NCI-H2227 treated with DMSO at 0.1 percent for 48 hours (cell line): ENCODE data around the gene ANXA7.

Experiments
- DNase-seq: peaks from one replicate; lab custom pipeline; 2025; lab: John Stamatoyannopoulos, UW

The ANXA7 gene

DNA sequence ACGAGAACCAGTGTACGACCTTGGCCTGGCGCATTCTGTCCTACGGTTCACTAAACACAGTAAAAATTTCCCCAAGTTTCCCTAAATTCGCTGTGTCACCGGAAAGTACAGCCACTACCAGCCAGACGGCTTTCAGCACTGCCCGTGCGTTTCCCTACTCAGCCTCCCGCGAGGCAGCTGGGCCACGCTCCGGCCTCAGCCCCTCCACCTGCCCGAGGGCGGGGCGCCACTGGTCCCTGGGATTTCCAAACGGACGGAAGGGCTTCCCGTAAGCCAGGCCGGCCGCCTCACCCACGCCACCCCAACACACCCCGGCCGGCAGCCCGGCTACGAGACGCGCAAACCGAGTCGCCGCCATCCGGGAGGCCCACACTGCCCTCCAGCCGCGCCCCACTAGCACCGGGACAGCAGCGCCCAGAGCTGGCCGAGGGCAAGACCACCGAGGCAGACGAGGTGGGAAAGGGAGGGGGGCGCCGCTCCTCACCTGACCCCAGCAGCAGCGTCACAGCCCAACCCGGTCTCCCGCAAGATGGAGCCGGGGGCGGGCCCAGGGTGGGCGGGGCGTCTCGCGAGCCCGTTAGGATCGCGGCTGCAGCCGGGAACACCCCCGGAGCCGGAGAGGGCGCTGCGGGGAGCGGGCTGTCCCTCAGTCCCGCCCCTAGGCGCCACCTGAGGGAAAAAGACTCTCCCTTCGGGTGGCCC lies at the start of gene ANXA7:
Gene ANXA7 (minus strand): TSS at position 531 of the 702 bp plus-strand sequence. CDS start 13,202 bp downstream, outside the sequence.
- DNase-seq, result peak; percentile 72

DNA sequence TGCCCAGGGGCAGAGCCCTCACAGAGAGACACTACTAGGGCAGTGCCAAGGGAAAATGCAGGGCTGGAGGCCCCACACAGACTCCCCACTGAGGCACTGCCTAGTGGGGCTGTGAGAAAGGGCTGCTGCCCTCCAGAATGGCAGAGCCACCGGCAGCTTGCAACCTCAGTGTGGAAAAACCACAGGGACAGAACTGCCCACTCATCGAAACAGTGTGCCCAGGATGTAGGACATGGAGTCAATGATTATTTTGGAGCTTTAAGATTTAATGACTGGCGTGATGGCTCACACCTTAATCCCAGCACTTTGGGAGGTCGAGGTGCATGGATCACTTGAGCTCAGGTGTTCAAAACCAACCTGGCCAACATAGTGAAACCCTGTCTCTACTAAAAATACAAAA lies 47.0 kb upstream of the ANXA7 start:
- DNase-seq, result no peak

DNA sequence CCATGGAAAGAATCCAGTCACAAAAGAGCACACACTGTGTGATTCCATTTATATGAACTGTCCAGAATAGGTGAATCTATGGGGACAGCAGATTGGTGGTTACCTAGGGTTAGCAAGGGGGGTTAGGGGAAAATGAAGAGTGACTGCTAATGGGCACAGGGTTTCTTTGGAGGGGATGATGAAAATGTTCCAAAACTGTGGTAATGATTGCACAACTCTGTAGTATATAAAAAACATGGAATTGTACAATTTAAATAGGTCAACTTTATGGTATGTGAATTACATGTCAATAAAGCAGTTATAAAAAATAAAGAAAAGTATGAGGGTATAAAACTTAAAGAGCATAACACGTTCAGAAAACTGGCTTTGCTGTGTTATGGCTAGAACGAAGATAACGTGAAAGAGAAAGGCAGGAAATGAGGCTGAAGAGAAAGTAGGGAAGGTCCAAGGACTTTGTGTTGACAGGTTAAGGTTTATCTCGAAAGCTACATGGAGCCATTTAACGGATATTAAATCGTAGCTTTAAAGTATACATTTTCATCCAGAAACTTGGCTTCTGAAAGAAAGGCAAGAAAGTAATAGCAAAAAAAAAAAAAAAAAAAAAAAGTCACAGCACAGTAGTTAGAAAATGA lies 45.9 kb upstream of the ANXA7 start:
- no peak for DNase-seq

GRCh38 chr10:73456187-73456890 lies 42.5 kb upstream of the ANXA7 start:
- DNase-seq, result no peak

DNA sequence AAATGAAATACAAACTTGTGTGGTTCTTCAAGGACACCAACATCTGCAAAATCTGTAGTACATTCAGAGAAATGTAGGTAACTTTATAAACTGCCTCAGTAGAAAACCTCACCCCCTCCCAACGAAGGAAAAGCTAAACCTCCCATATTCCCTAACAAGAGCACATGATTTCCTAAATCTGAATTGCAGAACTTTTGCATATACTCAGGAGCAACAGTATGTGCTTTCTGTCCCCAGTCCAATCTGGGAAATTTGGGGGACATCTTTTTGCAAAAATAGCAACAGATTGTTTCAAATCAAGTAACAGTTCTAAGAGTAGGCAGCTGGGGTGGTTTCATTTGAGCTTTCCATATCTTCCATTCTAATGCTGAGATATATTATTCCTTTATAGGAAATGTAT lies 35.3 kb upstream of the ANXA7 start:
- no peak for DNase-seq

DNA sequence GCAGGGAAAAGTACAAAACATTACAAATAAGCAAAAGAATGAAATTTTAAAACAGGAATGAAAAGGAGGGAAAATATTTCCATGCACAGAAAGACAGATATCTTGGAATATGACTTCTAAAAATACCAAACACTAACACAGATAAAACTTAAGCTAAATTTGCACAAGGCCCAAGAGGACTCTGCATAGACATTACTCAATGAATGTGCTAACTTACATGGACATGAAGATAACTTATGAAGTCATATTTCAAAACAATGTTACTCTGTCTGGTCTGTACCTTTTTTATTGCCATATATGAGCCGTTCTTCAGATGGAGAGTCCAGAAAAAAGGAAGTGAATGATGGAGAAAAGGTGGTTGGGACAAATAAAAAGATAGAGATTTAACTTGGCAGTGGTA lies 34.5 kb upstream of the ANXA7 start:
- no peak for DNase-seq

DNA sequence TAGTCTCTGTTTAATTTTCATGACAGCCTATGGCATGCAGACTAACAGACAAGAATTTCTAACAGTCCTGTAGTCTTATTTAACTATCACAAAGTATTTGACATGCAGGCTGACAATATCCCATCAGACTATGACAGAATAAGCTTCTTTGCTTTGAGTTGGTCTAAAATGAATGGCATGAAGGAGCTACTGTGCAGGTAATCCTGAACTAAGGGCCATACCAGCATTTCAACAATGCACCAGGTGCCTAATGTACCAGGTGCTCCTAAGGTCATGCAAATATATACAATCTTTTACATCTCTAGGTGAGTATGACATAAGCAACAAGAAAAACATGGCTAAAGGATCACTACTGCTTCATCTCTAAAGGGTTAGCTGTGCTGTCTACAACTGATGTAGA lies 33.1 kb upstream of the ANXA7 start:
- DNase-seq, result no peak

DNA sequence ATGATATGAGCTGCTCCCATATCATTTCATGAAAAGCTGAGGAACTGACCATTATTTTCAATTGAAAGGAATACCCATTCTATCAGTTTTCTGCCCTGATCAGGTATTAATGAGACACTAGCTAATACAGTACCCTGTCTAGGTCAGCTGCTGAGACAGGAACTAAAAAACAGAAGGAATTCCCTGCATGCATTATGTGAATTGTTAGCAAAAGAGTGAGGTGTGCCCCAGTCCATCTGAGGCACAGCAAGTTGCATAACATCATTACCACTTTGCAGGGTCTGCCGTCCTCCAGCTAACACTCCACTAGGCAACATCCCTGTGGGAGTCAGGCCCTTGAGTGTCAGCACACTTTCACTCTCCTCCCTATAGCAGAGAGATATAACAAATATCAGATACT lies 30.6 kb upstream of the ANXA7 start:
- DNase-seq, result no peak

- no peak for DNase-seq
These were observed 25.9 kb upstream of the ANXA7 start for GRCh38 chr10:73439605-73440312.

GRCh38 chr10:73439055-73439454 lies 25.2 kb upstream of the ANXA7 start:
- no peak for DNase-seq

DNA sequence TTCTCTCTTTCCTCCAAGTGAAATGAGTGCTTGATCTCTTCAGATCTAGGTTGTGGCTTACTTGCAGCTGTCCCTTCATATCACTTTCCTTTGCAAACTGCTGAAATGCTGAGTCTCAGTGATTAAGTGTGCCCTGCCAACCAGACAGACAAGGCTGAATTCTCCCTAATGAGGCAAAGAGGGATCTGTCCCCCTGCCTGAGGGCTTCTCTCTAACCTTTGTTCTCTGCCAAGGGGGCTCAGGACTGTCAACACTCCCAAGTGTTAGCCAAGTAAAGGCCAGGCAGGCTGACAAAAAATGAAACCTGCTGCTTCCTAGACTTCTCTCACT lies 19.6 kb upstream of the ANXA7 start, which contains the start of gene MSS51:
Gene MSS51 (minus strand): TSS at position 24 of the 330 bp plus-strand sequence. CDS start 5,277 bp downstream, outside the sequence.
- no peak for DNase-seq

DNA sequence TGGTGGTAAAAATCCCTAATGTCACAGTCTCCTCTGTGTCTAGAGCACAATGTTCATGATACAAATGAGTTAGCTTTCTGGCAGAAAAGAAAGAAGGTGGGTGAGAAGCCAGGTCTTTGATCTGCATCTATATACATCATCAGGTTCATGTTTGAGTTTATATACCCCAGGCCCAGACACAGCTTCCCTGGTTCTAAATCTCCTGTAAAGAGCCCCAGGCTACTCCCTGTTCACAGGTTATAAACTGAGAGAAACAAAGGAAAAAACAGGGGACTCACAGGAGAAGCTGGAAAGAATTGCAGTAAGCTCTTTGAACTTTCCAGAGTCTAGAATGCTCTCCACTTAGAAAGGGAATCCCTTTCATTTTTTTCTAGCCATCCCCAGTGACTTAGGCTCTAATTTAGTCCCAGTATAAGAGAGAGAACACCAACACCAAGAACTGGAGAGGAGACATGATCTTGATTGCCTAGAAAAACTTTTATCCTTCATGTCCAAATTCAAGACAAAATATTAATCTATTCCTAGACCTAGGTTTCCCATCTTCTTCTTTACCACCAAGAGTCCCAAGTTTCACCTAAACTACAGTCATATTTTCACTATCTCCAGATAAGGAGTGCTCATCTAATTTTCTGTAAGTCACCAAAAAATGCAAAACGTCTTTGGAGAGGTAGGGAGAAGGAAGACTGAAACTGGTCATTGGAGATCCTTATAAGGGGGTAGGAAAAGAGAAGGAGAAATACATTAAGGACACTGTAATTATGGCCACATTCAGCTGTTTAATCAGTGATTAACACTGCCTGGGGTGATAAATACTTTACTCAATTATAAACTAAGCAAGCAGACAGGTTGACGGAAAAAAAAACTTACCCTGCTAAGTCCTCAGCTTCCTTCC lies 19.0 kb upstream of the ANXA7 start:
- no peak for DNase-seq

GRCh38 chr10:73426318-73426717 lies 12.5 kb upstream of the ANXA7 start:
- no peak for DNase-seq

DNA sequence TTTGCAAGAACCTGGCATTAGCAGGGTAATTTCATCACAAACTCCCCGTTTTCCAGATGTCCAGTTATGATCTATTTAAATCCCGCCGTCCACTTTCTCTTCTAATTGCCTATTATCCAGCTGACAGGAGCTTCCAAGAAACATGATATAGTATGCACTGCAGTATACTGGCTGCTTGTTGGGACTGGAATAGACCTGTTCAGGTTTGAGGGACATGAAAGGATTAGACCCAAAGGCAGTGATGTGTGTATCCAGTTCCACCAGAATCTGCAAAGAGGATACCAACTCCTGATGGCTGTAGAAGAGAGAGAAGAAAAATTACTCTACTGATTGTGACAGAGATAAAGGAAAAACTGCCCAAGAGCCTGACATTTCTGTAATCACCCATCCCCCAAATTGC lies 10.6 kb upstream of the ANXA7 start:
- no peak for DNase-seq

GRCh38 chr10:73423309-73423708 lies 9.5 kb upstream of the ANXA7 start:
- no peak for DNase-seq

- DNase-seq, result no peak
These were observed 2.7 kb upstream of the ANXA7 start for GRCh38 chr10:73416571-73416970.

DNA sequence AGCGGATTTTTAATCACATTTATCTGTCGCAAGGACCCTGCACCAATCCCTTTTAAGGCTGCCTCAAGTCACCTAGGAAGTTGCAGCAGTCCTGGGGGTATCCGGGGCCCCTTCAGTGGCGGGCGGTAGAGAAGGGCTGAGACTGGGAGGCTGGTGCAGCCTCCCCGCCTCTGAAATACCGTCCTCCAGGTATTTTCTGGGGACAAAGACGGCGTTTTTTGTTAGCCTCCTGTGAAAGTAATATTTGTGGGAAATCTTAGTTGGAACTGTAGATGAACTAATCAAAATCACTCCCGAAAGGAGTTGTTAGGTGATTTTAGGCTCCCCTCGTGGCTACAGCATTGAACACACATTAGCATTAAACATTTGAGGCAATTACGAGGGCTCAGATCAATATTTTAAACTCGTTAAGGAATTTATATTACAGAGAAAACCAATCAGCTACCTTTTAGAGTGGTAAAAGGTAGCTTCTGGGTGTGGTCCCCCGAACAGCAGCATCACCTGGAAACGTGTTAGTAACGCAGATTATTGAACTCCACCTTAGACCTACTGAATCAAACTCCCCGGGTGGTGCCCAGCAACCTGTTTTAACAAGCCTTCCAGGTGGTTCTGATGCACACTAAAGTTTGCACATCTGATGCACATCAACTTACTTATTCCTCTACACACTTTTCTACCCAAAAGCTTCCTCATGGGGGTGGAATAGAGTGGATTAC lies 530 bp upstream of the ANXA7 start:
- no peak for DNase-seq

- DNase-seq, result peak; percentile 27
These were observed 740 bp downstream of the ANXA7 start for GRCh38 chr10:73413108-73413527.

DNA sequence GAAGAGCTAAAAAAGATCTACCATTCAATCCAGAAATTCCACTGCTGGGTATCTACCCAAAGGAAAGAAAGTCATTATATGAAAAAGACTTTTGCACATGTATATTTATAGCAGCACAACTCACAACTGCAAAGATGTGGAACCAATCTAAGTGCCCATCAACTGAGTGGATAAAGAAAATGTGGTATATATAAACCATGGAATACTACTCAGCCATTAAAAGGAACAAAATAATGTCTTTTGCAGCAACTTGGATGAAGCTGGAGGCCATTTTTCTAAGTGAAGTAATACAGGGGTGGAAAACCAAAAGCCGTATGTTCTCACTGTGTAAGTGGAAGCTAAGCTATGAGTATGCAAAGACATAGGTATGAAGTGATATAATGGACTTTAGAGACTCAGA lies 3.0 kb downstream of the ANXA7 start:
- no peak for DNase-seq

DNA sequence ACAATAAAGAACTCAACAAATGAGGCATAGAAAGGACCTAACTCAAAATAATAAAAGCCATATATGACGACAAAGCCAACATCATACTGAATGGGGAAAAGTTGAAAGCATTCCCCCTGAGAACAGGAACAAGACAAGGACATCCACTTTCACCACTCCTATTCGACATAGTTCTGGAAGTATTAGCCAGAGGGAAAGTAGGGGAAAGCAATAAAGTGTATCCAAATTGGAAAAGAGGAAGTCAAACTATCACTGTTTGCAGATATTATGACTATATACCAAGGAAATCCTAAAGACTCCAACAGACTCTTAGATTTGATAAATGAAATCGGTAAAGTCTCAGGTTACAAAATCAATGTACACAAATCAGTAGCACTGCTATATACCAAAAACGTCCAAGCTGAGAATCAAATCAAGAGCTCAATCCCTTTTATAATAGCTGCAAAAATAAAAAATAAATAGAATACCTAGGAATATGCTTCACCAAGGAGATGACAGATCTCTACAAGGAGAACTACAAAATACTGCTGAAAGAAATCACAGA lies 4.8 kb downstream of the ANXA7 start:
- no peak for DNase-seq

DNA sequence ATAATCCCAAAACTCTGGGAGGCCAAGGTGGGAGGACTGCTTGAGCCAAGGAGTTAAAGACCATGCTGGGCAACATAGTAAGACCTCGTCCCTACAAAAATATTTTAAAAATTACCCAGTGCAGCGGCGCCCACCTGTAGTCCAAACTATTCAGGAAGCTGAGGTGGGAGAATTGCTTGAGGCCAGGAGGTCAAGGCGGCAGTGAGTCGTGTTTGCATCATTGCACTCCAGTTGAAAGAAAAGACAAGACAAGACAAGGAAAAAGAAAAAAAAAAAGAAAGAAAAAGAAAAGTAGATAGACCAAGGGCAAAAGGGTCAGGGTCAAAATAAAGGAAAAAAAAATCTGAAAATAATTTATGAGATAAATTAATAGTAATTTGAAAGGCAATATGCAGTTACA lies 5.8 kb downstream of the ANXA7 start:
- no peak for DNase-seq
